Activated CD4-positive, alpha-beta T cell treated with anti-CD3 and anti-CD28 coated beads, Interleukin-2, amount 50 U/mL, for 24 hours (primary cell): ENCODE results near the gene BUD13.
"Not testable (repeated sequence)": the region's sequence is repeated elsewhere in the genome, so short reads cannot be mapped to it uniquely, and the experiment has no call there.

ENCODE experiments used
- DNase-seq, 2 donors: peaks; one replicate each; pipeline ENCODE4 v3.0.0-alpha.2; 2020; ENCODE audit warnings: low read depth in 1 of 2, low spot score in 1 of 2

BUD13 gene

GRCh38 chr11:116762132-116762531, 10.7 kb downstream of the BUD13 start:
- DNase-seq = no peak

GRCh38 chr11:116756044-116756443, 16.7 kb downstream of the BUD13 start:
- not testable (repeated sequence) for DNase-seq

GRCh38 chr11:116750070-116750718, 22.6 kb downstream of the BUD13 start:
- no peak for DNase-seq

- DNase-seq = no peak
Measured at GRCh38 chr11:116742104-116742503, 30.7 kb downstream of the BUD13 start.

GRCh38 chr11:116740741-116741140, 32.0 kb downstream of the BUD13 start:
- no peak for DNase-seq

- no peak for DNase-seq
Measured at GRCh38 chr11:116738975-116739374, 33.8 kb downstream of the BUD13 start.

- DNase-seq = no peak
Measured at GRCh38 chr11:116736763-116737162, 36.0 kb downstream of the BUD13 start.

GRCh38 chr11:116733969-116734508, 38.7 kb downstream of the BUD13 start:
- DNase-seq = no peak

GRCh38 chr11:116733043-116733755, 39.6 kb downstream of the BUD13 start:
- DNase-seq = no peak

GRCh38 chr11:116732271-116733042, 40.3 kb downstream of the BUD13 start:
- DNase-seq = peak; percentile 19 to 46

GRCh38 chr11:116731821-116732220, 41.0 kb downstream of the BUD13 start:
- no peak for DNase-seq

GRCh38 chr11:116731097-116731761, 41.6 kb downstream of the BUD13 start:
- DNase-seq = no peak

- no peak for DNase-seq
Measured at GRCh38 chr11:116730601-116731000, 42.2 kb downstream of the BUD13 start.

- no peak for DNase-seq
Measured at GRCh38 chr11:116730241-116730561, 42.6 kb downstream of the BUD13 start.

- no peak for DNase-seq
Measured at GRCh38 chr11:116729501-116730240, 43.1 kb downstream of the BUD13 start.

GRCh38 chr11:116727990-116728389, 44.8 kb downstream of the BUD13 start:
- DNase-seq = no peak

GRCh38 chr11:116725434-116726221, 47.2 kb downstream of the BUD13 start:
- DNase-seq = no peak

GRCh38 chr11:116724813-116725212, 48.0 kb downstream of the BUD13 start:
- no peak for DNase-seq

- DNase-seq = no peak
Measured at GRCh38 chr11:116723511-116723910, 49.3 kb downstream of the BUD13 start.

GRCh38 chr11:116721988-116722387, 50.8 kb downstream of the BUD13 start:
- no peak for DNase-seq
